GM19099 (cell line): Measurements from ENCODE around the gene ZNF136.

Experiments
- POLR2A ChIP-seq: IDR thresholded peaks from 3 replicates; pipeline ENCODE4 v1.6.1; 2011; ENCODE audit warnings: low read depth; ENCODE audit not compliant: insufficient read length; ENCODE audit errors: extremely low read depth

ZNF136 gene

DNA sequence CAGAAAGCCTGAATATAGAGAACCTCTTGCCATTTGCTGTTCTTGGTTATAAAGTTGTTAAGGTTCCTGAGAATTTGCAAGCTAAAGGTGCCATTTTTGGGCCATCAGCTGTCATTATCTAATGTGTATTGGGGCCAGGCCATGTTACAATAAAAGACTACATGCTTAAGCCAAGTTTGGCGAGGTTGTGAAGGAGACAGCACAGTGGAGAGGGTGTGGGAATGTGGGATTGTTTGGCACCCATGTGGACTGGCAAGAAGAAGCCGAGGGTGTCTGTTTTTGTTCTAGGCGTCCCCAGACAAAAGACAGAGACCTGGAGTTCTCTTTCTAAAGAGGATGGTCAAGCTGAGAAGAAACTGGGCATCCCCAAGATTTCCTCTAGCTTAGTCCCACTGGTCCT lies 67.1 kb downstream of the ZNF136 start:
- no peak for TF ChIP-seq POLR2A

DNA sequence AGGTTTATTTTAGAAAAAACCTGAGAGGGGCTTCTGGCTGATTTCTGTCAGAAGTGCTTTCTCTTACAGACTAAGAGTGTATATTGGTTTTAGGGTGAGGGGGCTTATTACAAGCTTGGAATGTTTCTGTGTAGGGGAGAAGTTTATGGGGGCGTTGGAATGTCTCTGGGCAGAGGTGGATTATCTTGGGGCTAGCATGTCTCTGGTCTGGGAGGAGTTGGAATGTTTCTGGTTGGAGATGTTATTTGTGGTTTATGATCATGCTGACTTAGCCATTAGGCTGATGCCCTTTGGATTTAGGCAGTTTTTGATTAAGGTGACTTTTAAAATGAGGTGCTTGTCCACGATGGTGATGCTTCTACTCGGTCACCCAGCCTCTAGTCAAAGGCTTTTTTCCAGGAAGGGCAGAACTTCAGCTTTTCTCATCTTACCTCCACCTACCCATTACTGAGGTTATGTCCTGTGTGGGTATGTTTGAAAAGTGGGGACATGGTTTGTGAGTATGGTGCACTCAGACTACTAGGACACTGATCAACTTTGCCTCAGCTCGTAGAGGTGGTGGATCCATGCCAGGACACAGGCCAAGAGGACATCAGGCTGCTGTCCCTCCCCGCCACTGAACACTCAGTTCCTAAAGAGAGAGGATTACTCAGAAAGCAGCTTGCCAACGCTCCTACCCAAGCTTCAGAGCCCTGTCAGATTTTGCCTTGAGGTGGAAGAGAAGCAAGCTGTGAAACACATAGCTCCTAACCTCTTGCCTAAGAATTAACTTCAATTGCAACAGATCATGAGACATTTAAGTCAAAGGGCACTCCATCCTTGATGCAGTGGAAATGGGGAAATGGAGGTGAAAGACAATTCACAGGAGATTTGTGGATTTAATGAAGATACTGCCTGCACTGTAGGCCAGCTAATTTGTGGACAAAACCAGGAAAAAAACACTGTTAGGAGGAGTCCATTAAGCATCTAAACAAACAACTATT lies 68.1 kb downstream of the ZNF136 start:
- no peak for TF ChIP-seq POLR2A

DNA sequence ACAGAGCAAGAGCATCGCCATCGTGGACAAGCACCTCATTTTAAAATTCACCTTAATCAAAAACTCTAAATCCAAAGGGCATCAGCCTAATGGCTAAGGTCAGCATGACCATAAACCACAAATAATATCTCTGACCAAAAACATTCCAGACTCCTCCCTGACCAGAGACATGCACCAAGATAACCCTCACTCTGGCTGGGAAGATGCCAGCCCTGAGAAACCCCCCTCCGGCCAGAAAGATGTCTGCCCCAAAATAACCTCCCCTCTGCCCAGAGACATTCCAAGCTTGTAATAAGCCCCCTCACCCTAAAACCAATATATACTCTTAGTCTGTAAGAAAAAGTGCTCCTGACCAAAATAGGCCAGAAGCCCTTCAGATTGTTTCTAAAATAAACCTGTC lies 70.1 kb downstream of the ZNF136 start:
- no peak for TF ChIP-seq POLR2A

DNA sequence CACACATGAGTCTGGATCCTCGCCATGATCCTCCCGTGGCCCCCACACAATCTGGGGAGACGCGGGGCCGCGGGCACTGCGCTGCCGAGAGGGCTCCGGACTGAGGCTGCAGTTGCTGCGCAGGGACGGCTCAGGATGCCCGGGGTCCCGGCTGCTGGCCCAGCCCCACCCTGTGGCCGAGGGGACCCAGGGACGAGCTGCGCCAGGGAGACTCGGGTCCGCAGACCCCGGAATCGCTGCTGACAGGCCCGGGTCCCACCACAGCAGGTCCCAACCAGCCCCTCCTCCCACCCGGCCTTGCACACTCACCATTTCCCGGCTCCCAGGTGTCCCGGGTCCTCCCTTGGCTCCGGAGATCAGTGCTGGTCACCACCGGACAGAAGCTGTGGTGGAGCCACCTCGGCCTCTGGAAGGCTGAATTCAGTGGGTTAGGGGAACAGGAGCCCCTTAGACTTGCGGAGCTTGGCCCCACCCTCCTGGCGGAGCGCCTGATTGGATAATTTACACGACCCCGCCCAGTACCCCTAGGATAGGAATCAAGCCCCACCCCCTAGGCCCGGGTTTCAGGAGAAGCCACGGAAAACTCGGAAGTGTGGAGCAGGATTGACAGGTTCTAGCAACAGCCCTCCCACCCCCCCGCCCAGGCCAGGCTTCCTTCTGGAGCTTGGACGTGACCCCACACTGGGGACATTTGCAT lies 74.4 kb downstream of the ZNF136 start:
- TF ChIP-seq POLR2A: no peak
